OCI-LY7 (cell line): Measurements from ENCODE around the gene KIF3C.

Source experiments
- CTCF ChIP-seq: fragments of 200-600 bp; sonication (generic); conservative IDR thresholded peaks from 2 replicates; pipeline ENCODE4 v1.5.1; 2014; ENCODE audit warnings: mild to moderate bottlenecking, antibody characterized with exemption, low read length, moderate library complexity, mixed read lengths
- EZH2phosphoT487 ChIP-seq: fragments of 200-600 bp; sonication (generic); IDR thresholded peaks from 2 replicates; pipeline ENCODE4 v1.6.1; 2018; ENCODE audit warnings: low read depth, borderline replicate concordance, mild to moderate bottlenecking, mixed run types, antibody characterized with exemption, low read length, moderate library complexity, mixed read lengths

- TF ChIP-seq CTCF (no peak), EZH2phosphoT487 (no peak)
These were observed 5.8 kb upstream of the KIF3C start for GRCh38 chr2:25988134-25988533.
